GM19397 (cell line): ENCODE data around the gene DDT.
"Not testable (repeated sequence)": the region's sequence is repeated elsewhere in the genome, so short reads cannot be mapped to it uniquely, and the experiment has no call there.

ENCODE experiments used
- ATAC-seq: cut with Tn5 transposase; IDR thresholded peaks from one replicate; pipeline ENCODE4 v1.9.1; 2021; ENCODE audit warnings: mild to moderate bottlenecking, moderate library complexity; ENCODE audit not compliant: unreplicated experiment

The DDT gene

DNA sequence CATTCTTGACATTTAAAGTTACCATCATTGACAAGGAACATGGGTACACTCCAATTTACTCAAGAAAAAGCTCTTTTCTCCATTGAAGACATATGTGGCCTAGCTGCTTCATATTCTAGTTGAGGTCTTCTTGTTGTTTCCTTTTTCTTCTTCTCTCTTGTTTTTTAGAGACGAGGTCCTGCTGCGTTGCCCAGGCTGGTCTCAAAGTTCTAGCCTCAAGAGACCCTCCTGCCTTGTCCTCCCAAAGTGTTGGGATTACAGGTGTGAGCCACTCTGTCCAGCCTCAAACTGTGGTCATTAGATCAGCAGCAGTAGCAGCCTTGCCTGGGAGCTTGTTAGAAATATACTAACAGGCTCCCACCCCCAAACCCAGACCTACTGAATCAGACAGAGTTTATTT lies 18.8 kb upstream of the DDT start:
- ATAC-seq = not testable (repeated sequence)

GRCh38 chr22:23989583-23990244 lies 15.5 kb upstream of the DDT start:
- not testable (repeated sequence) for ATAC-seq

DNA sequence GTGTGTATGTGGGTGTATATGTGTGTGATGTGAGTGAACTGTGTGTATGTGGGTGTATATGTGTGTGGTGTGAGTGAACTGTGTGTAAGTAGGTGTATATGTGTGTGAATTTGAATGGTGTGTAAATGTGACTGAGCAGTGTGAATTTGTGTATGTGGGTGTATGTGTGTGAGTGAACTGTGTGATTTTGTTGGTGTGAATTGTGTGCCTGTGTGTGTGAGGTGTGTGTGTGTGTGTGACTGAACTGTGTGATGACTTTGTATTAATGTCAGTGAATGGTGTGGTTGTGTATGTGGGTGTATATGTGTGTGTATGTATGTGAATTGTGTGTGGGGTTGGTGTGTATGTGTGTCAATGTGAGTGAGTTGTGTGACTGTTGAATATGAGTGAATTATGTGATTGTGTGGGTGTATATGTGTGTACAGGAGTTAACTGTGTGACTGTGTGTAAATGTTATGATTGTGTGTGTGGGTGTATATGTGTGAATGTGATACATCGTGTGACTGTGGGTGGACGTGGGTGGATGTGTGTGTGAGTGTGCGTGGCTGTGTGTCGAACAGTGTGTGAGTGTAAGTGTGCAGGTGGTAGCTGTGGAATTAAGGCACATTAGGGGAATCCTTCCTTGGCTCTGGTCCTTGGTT lies 12.4 kb upstream of the DDT start:
- not testable (repeated sequence) for ATAC-seq

GRCh38 chr22:23986089-23986488 lies 11.8 kb upstream of the DDT start:
- ATAC-seq = not testable (repeated sequence)

DNA sequence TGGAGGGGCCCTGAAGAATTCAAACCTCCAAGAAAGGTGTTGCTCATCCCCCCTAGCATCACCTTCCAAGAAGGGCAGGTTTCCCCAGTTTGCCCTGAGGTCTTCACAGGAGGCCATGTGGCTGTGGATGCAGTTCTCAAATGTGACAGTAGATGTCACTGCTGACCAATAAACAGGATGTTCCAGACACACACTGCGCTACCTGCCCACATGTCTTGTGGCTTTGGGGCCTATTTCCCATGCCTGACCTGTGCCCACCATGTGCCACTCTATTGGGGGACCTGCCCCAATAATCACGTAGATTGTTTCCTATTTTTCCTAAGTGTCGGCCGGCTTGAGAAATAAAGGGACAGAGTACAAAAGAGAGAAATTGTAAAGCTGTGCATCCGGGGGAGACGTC lies 10.2 kb upstream of the DDT start:
- no peak for ATAC-seq

DNA sequence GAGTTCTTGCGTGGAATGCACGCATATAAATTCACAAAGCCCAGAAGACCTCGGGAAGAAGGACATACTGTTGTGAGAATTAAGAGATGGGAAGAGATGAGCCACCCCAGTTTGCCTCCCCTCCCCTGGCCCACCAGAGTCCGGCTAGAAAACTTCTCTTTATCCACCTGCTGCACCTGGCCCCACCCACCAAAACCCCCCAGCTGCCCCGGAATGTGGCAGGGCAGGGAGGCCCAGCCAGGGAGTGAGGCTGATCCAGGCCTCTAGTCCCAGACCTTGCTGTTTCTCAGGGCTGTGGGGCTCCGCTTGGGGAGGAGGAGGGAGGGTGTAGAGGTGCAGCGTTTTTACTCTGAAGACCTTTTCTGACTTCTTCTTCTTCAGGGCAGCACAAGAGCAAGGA lies 6.3 kb upstream of the DDT start:
- ATAC-seq = not testable (repeated sequence)

GRCh38 chr22:23979557-23980240 lies 5.5 kb upstream of the DDT start, which contains the start of gene GSTT2:
TSS of gene GSTT2 (plus strand) at chr22:23980134.
- ATAC-seq = not testable (repeated sequence)

- not testable (repeated sequence) for ATAC-seq
These were observed 3.1 kb upstream of the DDT start for GRCh38 chr22:23977304-23977703.

- peak; percentile 29 for ATAC-seq
These were observed 653 bp upstream of the DDT start for GRCh38 chr22:23974836-23975352.

- not testable (repeated sequence) for ATAC-seq
These were observed 2.3 kb downstream of the DDT start for GRCh38 chr22:23971927-23972326.

- no peak for ATAC-seq
These were observed 3.3 kb downstream of the DDT start for GRCh38 chr22:23970816-23971486.

DNA sequence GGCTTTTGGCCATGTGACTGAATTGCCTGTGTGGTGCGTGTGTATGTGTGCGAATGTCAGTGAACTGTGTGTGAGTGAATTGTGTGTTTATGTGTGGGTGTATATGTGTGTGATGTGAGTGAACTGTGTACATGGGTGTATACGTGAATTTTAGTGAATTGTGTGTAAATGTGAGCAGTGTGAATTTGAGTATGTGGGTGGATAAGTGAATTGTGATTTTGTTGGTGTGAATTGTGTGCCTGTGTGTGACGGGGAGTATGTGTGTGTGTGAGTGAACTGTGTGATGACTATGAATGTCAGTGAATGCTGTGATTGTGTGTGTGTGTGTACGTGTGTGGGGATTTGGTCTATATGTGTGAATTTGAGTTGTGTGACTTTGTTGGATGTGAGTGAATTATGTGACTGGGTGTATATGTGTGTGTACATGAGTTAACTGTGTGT lies 4.0 kb downstream of the DDT start:
- no peak for ATAC-seq

- no peak for ATAC-seq
These were observed 5.2 kb downstream of the DDT start for GRCh38 chr22:23969071-23969470.

GRCh38 chr22:23966568-23966967 lies 7.7 kb downstream of the DDT start, which contains the start of gene DDTL:
TSS of gene DDTL (plus strand) at chr22:23966888. CDS start at chr22:23966915, 27 bp downstream.
- peak; percentile 82 for ATAC-seq

DNA sequence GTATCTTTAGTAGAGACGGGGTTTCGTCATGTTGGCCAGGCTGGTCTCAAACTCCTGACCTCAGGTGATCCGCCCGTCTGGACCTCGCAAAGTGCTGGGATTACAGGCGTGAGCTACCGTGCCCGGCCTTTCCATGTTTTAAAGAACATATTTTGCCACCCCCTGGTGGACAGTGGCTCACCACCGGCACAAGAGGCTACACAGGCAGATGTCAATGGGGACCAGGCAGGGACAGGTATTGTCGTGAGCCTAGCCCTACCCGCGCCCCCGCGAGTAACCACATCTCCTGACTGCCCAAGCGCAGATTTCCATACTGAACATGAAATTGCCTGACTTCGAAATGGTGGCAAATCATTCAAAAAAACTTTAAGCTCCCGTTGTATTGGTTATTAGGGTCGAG lies 8.1 kb downstream of the DDT start:
- ATAC-seq = peak; percentile 24

- ATAC-seq = not testable (repeated sequence)
These were observed 13.0 kb downstream of the DDT start, which contains the start of gene GSTT2B for GRCh38 chr22:23961084-23961771. TSS of gene GSTT2B (minus strand) at chr22:23961195. CDS start at chr22:23961131, 64 bp downstream.

- ATAC-seq = not testable (repeated sequence)
These were observed 17.8 kb downstream of the DDT start for GRCh38 chr22:23956301-23956900.

DNA sequence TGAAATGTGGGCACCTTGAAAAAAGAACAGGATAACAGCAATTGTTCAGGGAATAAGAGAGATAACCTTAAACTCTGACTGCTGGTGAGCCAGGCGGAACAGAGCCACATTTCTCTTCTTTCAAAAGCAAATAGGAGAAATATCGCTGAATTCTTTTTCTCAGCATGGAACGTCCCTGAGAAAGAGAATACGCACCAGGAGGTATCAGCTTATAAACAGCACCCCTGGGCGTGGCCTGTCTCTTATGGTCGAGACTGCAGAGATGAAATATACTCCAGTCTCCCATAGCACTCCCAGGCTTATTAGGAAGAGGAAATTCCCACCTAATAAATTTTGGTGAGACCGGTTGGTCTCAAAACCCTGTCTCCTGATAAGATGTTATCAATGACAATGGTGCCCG lies 18.4 kb downstream of the DDT start:
- ATAC-seq = not testable (repeated sequence)

GRCh38 chr22:23954991-23955305 lies 19.3 kb downstream of the DDT start:
- not testable (repeated sequence) for ATAC-seq
